ENCODE data around the gene ULK3.

GRCh38 chr15:74829991-74830390, 13.0 kb downstream of the ULK3 start:
- TF ChIP-seq POLR2A (IDR thresholded peaks at IDR 0.05; ENCODE audit: low read length) (no peak), GATA1 (IDR thresholded peaks at IDR 0.05; ENCODE audit: low read depth, low read length) (no peak)

Measured in erythroblast (primary cell).